ENCODE measurements around the gene ELK4.

- TF ChIP-seq POLR2A (IDR thresholded peaks at IDR 0.05) (no peak), CTCF (IDR thresholded peaks at IDR 0.05) (no peak)
Observed at GRCh38 chr1:205623646-205624045, 8.2 kb downstream of the ELK4 start.

Data from heart left ventricle (tissue), 13 donors.